Mucosa of descending colon (tissue), 3 donors: Measurements from ENCODE around the gene CEP290. TPM values are rescaled to one million over a fixed set of nuclear protein-coding genes. Genes with fewer than 3 reads are reported as not detected.

Experiments
- ATAC-seq: fragments of 200-7000 bp; cut with Tn5 transposase; one replicate; pipeline ENCODE4 v1.9.1; 2020; ENCODE audit warnings: mild to moderate bottlenecking, moderate library complexity
- DNase-seq, 3 donors: peaks; one replicate each; pipeline ENCODE4 v3.0.0-alpha.2; 2020
- H3K36me3 ChIP-seq: fragments of 200-600 bp; one replicate; pipeline ENCODE4 v1.8.0; 2021; ENCODE audit warnings: low read depth, mild to moderate bottlenecking
- H3K4me1 ChIP-seq: fragments of 200-600 bp; one replicate; pipeline ENCODE4 v1.8.0; 2021; ENCODE audit warnings: low read depth, mild to moderate bottlenecking
- H3K4me3 ChIP-seq: fragments of 200-600 bp; one replicate; pipeline ENCODE4 v1.8.0; 2021; ENCODE audit warnings: mild to moderate bottlenecking
- H3K9me3 ChIP-seq: fragments of 200-600 bp; one replicate; pipeline ENCODE4 v1.8.0; 2021; ENCODE audit warnings: mild to moderate bottlenecking
- CTCF ChIP-seq: fragments of 200-600 bp; IDR thresholded peaks from one replicate; pipeline ENCODE4 v1.8.0; 2022; ENCODE audit warnings: antibody characterized with exemption, mild to moderate bottlenecking
- intact Hi-C, 2 donors: fragments of 100-400 bp; cut with DNase I in 1 of 2; cut with micrococcal nuclease in 1 of 2; formaldehyde crosslinking; loops; one replicate each; pipeline versions ENCODE4 v1.11.0 to v1.11.1; 2022; cut with DNase I, micrococcal nuclease
- long read RNA-seq, 2 donors: library from polyadenylated mRNA; unstranded; transcript quantifications; one replicate each; pipeline ENCODE4 v2.0.0, GENCODE V29; 2019 to 2021
- total RNA-seq, 3 donors: library from RNA; stranded (reverse); fragmentation: NEBNext Ultra II Directional in 2 of 3; extraction: Animal tissue kit (Norgen Biotek cat#: 25700) in 2 of 3; gene quantifications; one replicate each; pipeline versions ENCODE4 v1.2.1 to v1.2.4, GENCODE V29; 2021 to 2023
- donor health status: DM: no; HTN: no; CAD: no; lungs with moderate emphysema.
- donor health status: DM: no; HTN: no; CAD: no.
- donor health status: DM: no; HTN: yes; CAD: no.

Gene CEP290
- total RNA-seq: 10 to 100 TPM in 2 of 3 donors, 1 to 10 TPM in 1; 6.8 to 13.0 (median 12.1) TPM
- long read RNA-seq, donor 1, partial matches to known transcripts: 4 of 4 reads
- long read RNA-seq, donor 1, other reads (novel, unspliced or antisense): 0 of 4 reads
- long read RNA-seq, donor 2, partial matches to known transcripts: 3 of 5 reads
- long read RNA-seq, donor 2, other reads (novel, unspliced or antisense): 2 of 5 reads

DNA sequence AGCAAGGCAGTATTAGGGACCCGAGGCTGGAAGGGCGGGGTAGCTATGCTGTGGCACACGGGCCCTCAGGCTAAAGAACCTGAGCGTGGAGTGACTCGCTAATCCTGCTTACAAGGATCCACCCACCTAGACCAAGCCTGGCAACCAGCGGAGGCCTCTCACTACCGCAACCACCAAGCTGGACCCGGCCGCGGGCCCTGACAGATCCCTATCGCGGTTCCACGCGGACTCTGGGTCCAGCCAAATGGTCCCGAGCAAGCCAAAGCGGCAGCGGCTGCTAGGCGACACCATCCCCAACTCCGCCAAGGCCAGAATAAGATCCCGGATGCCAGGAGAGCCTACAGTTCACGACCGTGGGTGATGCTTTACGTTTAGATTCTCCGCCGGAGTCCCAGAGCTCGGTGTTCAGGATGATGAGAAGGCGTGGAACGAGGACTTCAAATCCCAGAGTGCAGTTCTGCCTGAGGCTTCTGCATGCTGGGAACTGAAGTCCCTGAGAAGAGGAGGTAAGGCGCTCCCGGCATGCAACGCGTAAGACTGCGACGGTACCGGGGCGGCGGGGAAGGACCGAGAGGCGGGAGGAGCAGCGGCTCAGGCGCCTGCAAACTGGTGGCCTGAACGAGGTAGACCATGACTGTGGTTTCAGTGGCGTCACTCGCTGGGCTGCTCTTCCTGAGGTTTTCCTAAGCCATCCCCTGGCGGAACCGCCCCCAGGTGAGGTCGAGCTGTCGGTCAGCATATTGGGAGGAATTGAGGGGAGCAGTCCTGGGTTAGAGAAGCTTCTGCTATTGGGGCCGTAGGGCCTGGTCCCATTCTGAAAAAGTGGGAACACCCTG, at the start of gene CEP290, which contains the start of gene TMTC3:
CEP290 (minus strand) TSS at position 315 of the 836 bp plus-strand sequence. CDS start 781 bp downstream, outside the sequence.
TMTC3 (plus strand) TSS at position 534 of the 836 bp plus-strand sequence. CDS start 6,009 bp downstream, outside the sequence.
- TF ChIP-seq CTCF: no peak
- Histone ChIP-seq H3K9me3 (no peaks in the 10 kb centered on the region), H3K4me1 (no peaks in the 10 kb centered on the region), H3K4me3 (peak within 1 kb of the TSS; percentile 54), H3K36me3 (no peaks in the 10 kb centered on the region)
- ATAC-seq (peak; percentile 97), DNase-seq (peak; percentile 94 to 97 (median 96))
- intact Hi-C loops: no loop called here

DNA sequence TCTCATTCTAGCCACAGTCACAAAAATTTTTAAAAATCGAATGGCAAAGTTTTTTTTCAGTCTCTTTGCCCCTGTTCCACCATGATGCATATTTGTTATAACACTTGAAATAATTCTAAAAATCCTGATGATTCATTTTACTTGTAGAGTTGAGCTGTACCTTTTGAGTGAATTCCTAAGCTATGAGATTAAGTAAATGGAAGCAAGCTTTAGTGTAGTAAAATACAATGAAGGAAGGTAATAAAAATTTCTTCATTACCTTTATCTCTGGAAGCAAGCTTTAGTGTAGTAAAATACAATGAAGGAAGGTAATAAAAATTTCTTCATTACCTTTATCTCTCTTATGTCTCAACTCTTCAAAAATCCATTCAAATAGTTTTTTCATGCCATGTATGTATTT, 46.3 kb upstream of the CEP290 start:
- no peak for TF ChIP-seq CTCF
- H3K36me3 ChIP-seq: no peaks in the 10 kb centered on the region
- no peaks in the 10 kb centered on the region for H3K4me1 ChIP-seq
- intact Hi-C loops: no loop called here
- ATAC-seq (peak; percentile 75), DNase-seq (no peak)
- no peak overlapping the region for H3K4me3 ChIP-seq
- no peaks in the 10 kb centered on the region for H3K9me3 ChIP-seq

- no peak for TF ChIP-seq CTCF
- Histone ChIP-seq H3K36me3 (no peaks in the 10 kb centered on the region), H3K4me1 (no peaks in the 10 kb centered on the region), H3K4me3 (no peak overlapping the region), H3K9me3 (no peaks in the 10 kb centered on the region)
- DNase-seq (no peak), ATAC-seq (no peak)
- intact Hi-C loops: no loop called here
Measured at GRCh38 chr12:88187571-88187970, 45.7 kb upstream of the CEP290 start.

DNA sequence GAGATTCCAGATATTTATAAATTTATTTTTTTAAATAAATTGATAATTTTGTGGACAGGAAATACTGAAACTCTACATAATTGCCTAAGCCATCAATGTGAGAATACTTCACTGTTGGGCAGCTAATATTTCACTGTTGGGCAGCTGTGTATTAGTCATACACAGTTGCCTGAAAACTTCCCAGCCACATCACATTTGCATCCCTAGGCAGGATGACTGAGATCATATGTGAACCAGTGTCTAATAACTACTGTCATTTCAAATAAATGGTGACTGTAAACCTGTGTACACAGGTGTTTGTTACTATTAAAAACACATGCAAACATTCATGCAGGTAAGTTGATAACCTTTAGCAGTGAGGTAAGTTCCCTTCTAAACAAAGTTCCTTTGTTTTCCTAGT, 44.1 kb upstream of the CEP290 start:
- Histone ChIP-seq H3K9me3 (no peaks in the 10 kb centered on the region), H3K4me3 (no peak overlapping the region), H3K36me3 (no peaks in the 10 kb centered on the region), H3K4me1 (no peaks in the 10 kb centered on the region)
- DNase-seq (no peak), ATAC-seq (no peak)
- intact Hi-C loops: no loop called here
- no peak for TF ChIP-seq CTCF

GRCh38 chr12:88185279-88185678, 43.4 kb upstream of the CEP290 start:
- no peaks in the 10 kb centered on the region for H3K4me1 ChIP-seq
- ATAC-seq: no peak
- DNase-seq: no peak
- no peaks in the 10 kb centered on the region for H3K36me3 ChIP-seq
- no peak for TF ChIP-seq CTCF
- H3K4me3 ChIP-seq: no peak overlapping the region
- intact Hi-C loops: no loop called here
- no peaks in the 10 kb centered on the region for H3K9me3 ChIP-seq
